ENCODE measurements around the gene TRIP12.

TRIP12 gene

DNA sequence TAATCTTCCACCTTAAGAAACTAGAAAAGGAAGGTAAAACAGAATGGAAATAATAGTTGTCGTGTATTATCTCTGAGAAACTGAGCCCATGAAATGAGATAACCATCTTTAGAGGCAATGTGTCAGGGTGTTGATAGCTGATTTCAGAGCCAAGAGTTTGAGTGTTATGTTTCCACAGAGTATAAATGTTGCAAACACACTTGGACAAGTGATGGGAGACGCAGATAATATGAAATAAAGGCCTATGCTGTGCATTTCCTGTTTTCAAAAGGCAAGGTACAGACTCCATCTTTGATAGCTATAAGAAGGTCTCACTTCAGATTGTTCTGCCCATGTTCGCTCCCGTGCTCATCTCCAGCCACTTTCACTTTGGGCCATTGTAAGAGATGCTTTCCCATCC, 181.5 kb downstream of the TRIP12 start:
- no peak overlapping the region for H3K4me3 ChIP-seq (ENCODE audit: insufficient read length, low read depth)
- peaks cover 28% of the 10 kb centered on the region for H3K9me3 ChIP-seq (ENCODE audit: insufficient read depth, low read length)
- TF ChIP-seq ZNF274 (IDR thresholded peaks at IDR 0.05; ENCODE audit: low read depth, low read length): no peak
- no peak for TF ChIP-seq YY1 (IDR thresholded peaks at IDR 0.05; ENCODE audit: insufficient read depth, insufficient read length)
- TF ChIP-seq SUZ12 (IDR thresholded peaks at IDR 0.05; ENCODE audit: extremely low read depth, insufficient read depth, insufficient read length): no peak

DNA sequence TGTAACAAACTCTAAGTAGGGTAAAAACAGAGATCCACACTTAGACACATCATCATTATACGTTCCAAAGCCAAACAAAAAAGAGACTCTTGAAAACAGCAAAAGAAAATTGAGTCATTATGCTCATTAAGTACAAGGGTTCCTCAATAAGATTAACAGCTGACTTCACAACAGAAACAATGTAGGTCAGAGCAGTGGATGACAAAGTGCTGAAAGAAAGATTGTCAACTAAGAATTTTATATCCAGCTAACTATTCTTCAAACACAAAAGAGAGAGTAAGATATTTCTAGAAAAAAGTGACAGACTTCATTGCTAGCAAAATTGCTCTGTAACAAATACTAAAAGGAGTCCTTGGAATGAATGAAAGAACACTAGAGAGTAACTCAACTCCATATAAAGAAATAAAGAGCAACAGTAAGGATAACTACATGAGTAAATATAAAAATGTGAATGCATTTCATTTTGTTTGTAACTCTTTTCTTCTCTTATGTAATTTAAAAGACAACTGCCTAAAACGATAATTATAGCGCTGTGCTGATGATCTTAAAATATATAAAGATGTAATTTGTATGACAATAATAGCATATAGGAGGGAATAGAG, 183.7 kb downstream of the TRIP12 start:
- Histone ChIP-seq H3K9me3 (ENCODE audit: insufficient read depth, low read length) (peaks cover 37% of the 10 kb centered on the region), H3K9ac (ENCODE audit: insufficient read length, low read depth) (no peak overlapping the region), H3K4me3 (ENCODE audit: insufficient read length, low read depth) (no peak overlapping the region), H3K36me3 (ENCODE audit: insufficient read depth, insufficient read length, low read length) (no peaks in the 10 kb centered on the region), H3K27me3 (ENCODE audit: insufficient read depth, insufficient read length) (no peaks in the 10 kb centered on the region), H3K4me1 (ENCODE audit: insufficient read depth, insufficient read length) (peaks cover 6% of the 10 kb centered on the region)
- no peak for TF ChIP-seq SUZ12 (IDR thresholded peaks at IDR 0.05; ENCODE audit: extremely low read depth, insufficient read depth, insufficient read length)
- TF ChIP-seq ZNF274 (IDR thresholded peaks at IDR 0.05; ENCODE audit: low read depth, low read length): no peak
- TF ChIP-seq YY1 (IDR thresholded peaks at IDR 0.05; ENCODE audit: insufficient read depth, insufficient read length): no peak
- DNase-seq (ENCODE audit: low read depth, low spot score): no peak

More for the DNA sequence above, 181.5 kb downstream of the TRIP12 start:
- no peaks in the 10 kb centered on the region for H3K4me1 ChIP-seq (ENCODE audit: insufficient read depth, insufficient read length)
- no peak for DNase-seq (ENCODE audit: low read depth, low spot score)
- no peaks in the 10 kb centered on the region for H3K27me3 ChIP-seq (ENCODE audit: insufficient read depth, insufficient read length)
- no peak overlapping the region for H3K9ac ChIP-seq (ENCODE audit: insufficient read length, low read depth)
- no peaks in the 10 kb centered on the region for H3K36me3 ChIP-seq (ENCODE audit: insufficient read depth, insufficient read length, low read length)

- no peaks in the 10 kb centered on the region for H3K36me3 ChIP-seq (ENCODE audit: insufficient read depth, insufficient read length, low read length)
- H3K4me1 ChIP-seq (ENCODE audit: insufficient read depth, insufficient read length): peaks cover 10% of the 10 kb centered on the region
- TF ChIP-seq SUZ12 (IDR thresholded peaks at IDR 0.05; ENCODE audit: extremely low read depth, insufficient read depth, insufficient read length) (no peak), YY1 (IDR thresholded peaks at IDR 0.05; ENCODE audit: insufficient read depth, insufficient read length) (no peak)
- H3K9me3 ChIP-seq (ENCODE audit: insufficient read depth, low read length): peaks cover 36% of the 10 kb centered on the region
- no peak overlapping the region for H3K4me3 ChIP-seq (ENCODE audit: insufficient read length, low read depth)
- peak overlapping the region; percentile 21 for H3K9ac ChIP-seq (ENCODE audit: insufficient read length, low read depth)
- no peaks in the 10 kb centered on the region for H3K27me3 ChIP-seq (ENCODE audit: insufficient read depth, insufficient read length)
- no peak for DNase-seq (ENCODE audit: low read depth, low spot score)
Observed at GRCh38 chr2:229734410-229734809, 187.4 kb downstream of the TRIP12 start.

DNA sequence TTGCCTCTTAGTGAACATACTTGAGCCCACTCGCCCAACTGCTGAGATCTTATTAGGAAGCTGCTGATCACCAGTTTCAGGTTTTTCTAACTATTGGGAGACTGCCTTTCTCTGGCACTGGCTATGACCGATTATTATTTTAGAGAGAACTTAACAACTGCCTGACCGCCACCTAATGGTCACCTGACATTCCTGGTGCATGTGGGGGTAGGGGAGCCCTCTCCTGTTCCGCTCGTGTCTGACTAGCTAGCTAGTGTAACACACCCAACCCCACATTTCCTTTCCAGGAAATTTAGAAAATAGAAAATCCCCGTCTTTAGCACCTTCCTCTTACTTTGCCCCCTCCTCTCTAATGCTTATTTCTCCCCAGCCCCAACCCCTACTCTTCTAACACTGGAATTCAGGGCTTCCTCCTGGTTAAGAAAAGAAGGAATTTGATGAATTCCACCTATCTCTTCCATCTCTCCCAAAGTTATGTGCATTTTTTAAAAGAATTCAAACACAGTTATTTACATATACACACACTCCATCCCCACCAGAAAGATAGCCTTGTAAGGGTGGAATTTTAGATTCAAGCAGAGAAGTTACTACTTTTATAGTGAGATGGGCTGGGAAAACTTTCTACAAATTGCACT, 188.1 kb downstream of the TRIP12 start:
- Histone ChIP-seq H3K4me3 (ENCODE audit: insufficient read length, low read depth) (no peak overlapping the region), H3K4me1 (ENCODE audit: insufficient read depth, insufficient read length) (peaks cover 10% of the 10 kb centered on the region), H3K27me3 (ENCODE audit: insufficient read depth, insufficient read length) (no peaks in the 10 kb centered on the region), H3K36me3 (ENCODE audit: insufficient read depth, insufficient read length, low read length) (no peaks in the 10 kb centered on the region), H3K9ac (ENCODE audit: insufficient read length, low read depth) (no peak overlapping the region), H3K9me3 (ENCODE audit: insufficient read depth, low read length) (peaks cover 29% of the 10 kb centered on the region)
- DNase-seq (ENCODE audit: low read depth, low spot score): no peak
- TF ChIP-seq YY1 (IDR thresholded peaks at IDR 0.05; ENCODE audit: insufficient read depth, insufficient read length): no peak
- no peak for TF ChIP-seq SUZ12 (IDR thresholded peaks at IDR 0.05; ENCODE audit: extremely low read depth, insufficient read depth, insufficient read length)
- TF ChIP-seq ZNF274 (IDR thresholded peaks at IDR 0.05; ENCODE audit: low read depth, low read length): no peak

DNA sequence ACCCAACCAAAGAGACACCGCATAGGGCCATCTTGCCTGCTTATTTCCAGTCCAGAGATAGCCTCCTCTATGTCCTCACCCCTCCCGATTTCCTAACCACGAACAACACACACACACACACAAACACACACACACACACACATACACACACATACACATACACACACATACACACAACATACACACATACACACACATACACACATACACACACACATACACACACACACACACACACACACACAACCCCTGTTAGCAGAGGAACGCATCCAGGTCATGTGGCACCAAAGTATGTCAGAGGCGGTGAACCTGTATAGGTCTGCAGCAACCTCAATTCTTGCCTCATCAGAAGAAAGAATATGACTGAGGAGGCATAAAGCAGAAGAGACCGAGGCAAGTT, 188.9 kb downstream of the TRIP12 start:
- no peaks in the 10 kb centered on the region for H3K36me3 ChIP-seq (ENCODE audit: insufficient read depth, insufficient read length, low read length)
- DNase-seq (ENCODE audit: low read depth, low spot score): no peak
- H3K9ac ChIP-seq (ENCODE audit: insufficient read length, low read depth): no peak overlapping the region
- no peak overlapping the region for H3K4me3 ChIP-seq (ENCODE audit: insufficient read length, low read depth)
- H3K4me1 ChIP-seq (ENCODE audit: insufficient read depth, insufficient read length): peaks cover 10% of the 10 kb centered on the region
- TF ChIP-seq SUZ12 (IDR thresholded peaks at IDR 0.05; ENCODE audit: extremely low read depth, insufficient read depth, insufficient read length) (no peak), ZNF274 (IDR thresholded peaks at IDR 0.05; ENCODE audit: low read depth, low read length) (no peak), YY1 (IDR thresholded peaks at IDR 0.05; ENCODE audit: insufficient read depth, insufficient read length) (no peak)
- H3K9me3 ChIP-seq (ENCODE audit: insufficient read depth, low read length): peaks cover 21% of the 10 kb centered on the region
- H3K27me3 ChIP-seq (ENCODE audit: insufficient read depth, insufficient read length): no peaks in the 10 kb centered on the region

GRCh38 chr2:229731916-229732315, 189.9 kb downstream of the TRIP12 start:
- no peak overlapping the region for H3K4me3 ChIP-seq (ENCODE audit: insufficient read length, low read depth)
- no peak overlapping the region for H3K9ac ChIP-seq (ENCODE audit: insufficient read length, low read depth)
- peaks cover 11% of the 10 kb centered on the region; the same call in 1 of the 2 replicates for H3K9me3 ChIP-seq (ENCODE audit: insufficient read depth, low read length)
- H3K27me3 ChIP-seq (ENCODE audit: insufficient read depth, insufficient read length): no peaks in the 10 kb centered on the region
- no peaks in the 10 kb centered on the region for H3K36me3 ChIP-seq (ENCODE audit: insufficient read depth, insufficient read length, low read length)
- peaks cover 10% of the 10 kb centered on the region for H3K4me1 ChIP-seq (ENCODE audit: insufficient read depth, insufficient read length)
- no peak for DNase-seq (ENCODE audit: low read depth, low spot score)
- no peak for TF ChIP-seq YY1 (IDR thresholded peaks at IDR 0.05; ENCODE audit: insufficient read depth, insufficient read length)
- TF ChIP-seq ZNF274 (IDR thresholded peaks at IDR 0.05; ENCODE audit: low read depth, low read length): no peak
- no peak for TF ChIP-seq SUZ12 (IDR thresholded peaks at IDR 0.05; ENCODE audit: extremely low read depth, insufficient read depth, insufficient read length)

- H3K27me3 ChIP-seq (ENCODE audit: insufficient read depth, insufficient read length): no peaks in the 10 kb centered on the region
- TF ChIP-seq SUZ12 (IDR thresholded peaks at IDR 0.05; ENCODE audit: extremely low read depth, insufficient read depth, insufficient read length) (no peak), ZNF274 (IDR thresholded peaks at IDR 0.05; ENCODE audit: low read depth, low read length) (no peak), YY1 (IDR thresholded peaks at IDR 0.05; ENCODE audit: insufficient read depth, insufficient read length) (no peak)
- no peak for DNase-seq (ENCODE audit: low read depth, low spot score)
Observed at GRCh38 chr2:229731363-229731762, 190.4 kb downstream of the TRIP12 start.

More at GRCh38 chr2:229731363-229731762, 190.4 kb downstream of the TRIP12 start:
- Histone ChIP-seq H3K36me3 (ENCODE audit: insufficient read depth, insufficient read length, low read length) (no peaks in the 10 kb centered on the region), H3K9ac (ENCODE audit: insufficient read length, low read depth) (no peak overlapping the region), H3K9me3 (ENCODE audit: insufficient read depth, low read length) (peaks cover 9% of the 10 kb centered on the region; the same call in 1 of the 2 replicates), H3K4me3 (ENCODE audit: insufficient read length, low read depth) (no peak overlapping the region), H3K4me1 (ENCODE audit: insufficient read depth, insufficient read length) (peaks cover 10% of the 10 kb centered on the region)
